Body of pancreas (tissue), 4 donors: ENCODE results near the gene PPP6R2. TPM values are rescaled to one million over a fixed set of nuclear protein-coding genes. Genes with fewer than 3 reads are reported as not detected.
"Not testable (repeated sequence)": the region's sequence is repeated elsewhere in the genome, so short reads cannot be mapped to it uniquely, and the experiment has no call there.

Experiments
- ATAC-seq: fragments of 150-250 bp; one replicate; pipeline ENCODE4 v1.9.1; 2016
- DNase-seq, 4 donors: peaks; one replicate each; pipeline ENCODE4 v3.0.0-alpha.2; 2019
- H3K27ac ChIP-seq, 4 donors: fragments of 200-600 bp; sonication (generic); 1 replicate in 3 of 4; 2 replicates in 1 of 4; pipeline versions ENCODE4 v1.5.1 to v1.6.1; 2016 to 2019; ENCODE audit warnings: mild to moderate bottlenecking in 1 of 4, mixed read lengths in 1 of 4, moderate library complexity in 1 of 4
- H3K27me3 ChIP-seq, 2 donors: fragments of 200-600 bp; sonication (generic); one replicate each; pipeline ENCODE4 v1.6.0; 2016; ENCODE audit warnings: mild to moderate bottlenecking in 1 of 2
- H3K36me3 ChIP-seq, 2 donors: fragments of 200-600 bp; sonication (generic); replicated peaks in 1 of 2; 2 replicates each; pipeline ENCODE4 v1.5.1; 2016; ENCODE audit warnings: low read depth in 2 of 2; ENCODE audit not compliant: insufficient read depth in 1 of 2
- H3K4me1 ChIP-seq: fragments of 200-600 bp; sonication (generic); one replicate; pipeline ENCODE4 v1.6.0; 2016
- H3K4me3 ChIP-seq, 2 donors: fragments of 200-600 bp; sonication (generic); 1 replicate in 1 of 2; 2 replicates in 1 of 2; pipeline ENCODE4 v1.5.1; 2016 to 2019
- H3K9me3 ChIP-seq, 3 donors: fragments of 200-600 bp; sonication (generic); 1 replicate in 2 of 3; 2 replicates in 1 of 3; pipeline ENCODE4 v1.5.1; 2016
- CTCF ChIP-seq, 7 experiments: fragments of 450-650 bp in 4 of 7; fragments of 200-600 bp in 3 of 7; sonication (generic) in 3 of 7; IDR thresholded peaks; one replicate each; pipeline ENCODE4 v1.5.1; 2016 to 2019; ENCODE audit warnings: antibody characterized with exemption in 7 of 7
- POLR2A ChIP-seq, 3 donors: fragments of 450-650 bp; IDR thresholded peaks; one replicate each; pipeline ENCODE4 v1.6.1; 2016; ENCODE audit warnings: antibody characterized with exemption in 3 of 3, mild to moderate bottlenecking in 2 of 3
- WGBS, 2 donors: methylation state at CpG; one replicate each; pipeline ENCODE4 v1.1.5; 2017; 5-methylcytosine and 5-hydroxymethylcytosine counted together
- intact Hi-C: fragments of 100-400 bp; cut with DNase I; formaldehyde crosslinking; loops from one replicate; pipeline ENCODE4 v1.15.1; 2023
- total RNA-seq, 2 donors: library from RNA; depleted of rRNA; stranded (reverse); fragments of >200 nt; gene quantifications; one replicate each; pipeline ENCODE4 v1.1.0, GENCODE V29; 2016

PPP6R2 gene
- total RNA-seq, 2 donors from 2014 or later: 48.8 to 53.4 TPM

DNA sequence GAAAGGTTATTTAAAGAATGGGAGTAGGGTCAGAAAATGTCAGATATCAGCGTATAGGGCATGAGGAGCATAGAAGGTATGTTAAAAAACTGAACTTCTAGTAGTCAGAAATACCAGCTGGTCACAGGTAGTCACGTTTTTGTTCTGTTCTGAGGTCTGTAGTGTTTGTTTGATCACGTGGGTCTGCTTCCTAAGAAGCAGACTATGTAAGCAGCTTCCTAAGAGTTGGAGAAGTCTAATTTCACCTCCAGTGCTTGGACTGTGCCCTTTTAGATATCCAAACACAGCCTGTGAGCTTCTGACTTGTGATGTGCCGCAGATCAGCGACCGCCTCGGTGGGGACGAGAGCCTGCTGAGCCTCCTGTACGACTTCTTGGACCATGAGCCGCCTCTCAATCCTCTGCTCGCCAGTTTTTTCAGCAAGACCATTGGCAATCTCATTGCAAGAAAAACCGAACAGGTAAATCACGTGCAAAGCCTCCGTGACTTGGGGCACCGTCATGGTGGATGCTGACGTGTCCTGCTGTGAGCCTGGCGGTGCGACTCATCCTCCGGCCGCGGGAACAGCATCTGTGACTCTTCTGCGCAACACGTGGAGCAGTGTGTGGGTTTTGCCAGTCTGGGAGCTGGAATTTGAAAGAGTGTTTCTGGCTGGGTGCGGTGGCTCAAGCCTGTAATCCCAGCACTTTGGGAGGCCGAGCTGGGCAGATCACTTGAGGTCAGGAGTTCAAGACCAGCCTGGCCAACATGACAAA lies 63.5 kb downstream of the PPP6R2 start:
- ATAC-seq (no peak), DNase-seq (no peak)
- Histone ChIP-seq H3K27me3 (no peaks in the 10 kb centered on the region), H3K9me3 (no peaks in the 10 kb centered on the region), H3K36me3 (peaks cover 0 to 11% of the 10 kb centered on the region in 2 donors), H3K27ac (no peak overlapping the region), H3K4me1 (peaks cover 18% of the 10 kb centered on the region), H3K4me3 (no peak overlapping the region)
- TF ChIP-seq POLR2A (IDR thresholded peaks at IDR 0.05): no peak
- TF ChIP-seq CTCF (IDR thresholded peaks at IDR 0.05): no peak
- intact Hi-C loops: no loop called here
- 93 to 96% methylated on average over 13 to 25 of the region's 25 CpGs for WGBS, 2 donors

DNA sequence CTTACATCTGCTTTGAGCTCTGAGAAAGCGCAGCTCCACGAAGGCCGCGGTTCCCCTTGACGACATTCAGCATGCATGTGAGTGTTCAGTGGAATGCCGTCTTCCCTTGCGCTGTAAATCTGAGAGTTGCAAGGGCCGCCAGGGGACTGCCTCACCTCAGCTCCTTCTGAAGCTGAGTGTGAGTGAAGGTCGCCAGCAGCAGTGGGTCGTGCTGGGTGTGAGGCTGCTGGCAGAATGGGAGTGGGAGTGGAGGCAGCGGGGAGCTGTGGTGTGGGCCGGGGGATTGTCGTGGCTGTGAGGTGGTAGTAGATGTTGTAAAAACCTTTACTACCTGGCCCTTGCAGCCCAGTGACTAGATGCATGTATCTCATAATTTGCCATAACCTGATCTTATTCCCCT lies 65.2 kb downstream of the PPP6R2 start:
- no peak for TF ChIP-seq POLR2A (IDR thresholded peaks at IDR 0.05)
- no peak for TF ChIP-seq CTCF (IDR thresholded peaks at IDR 0.05)
- ATAC-seq (no peak), DNase-seq (no peak)
- Histone ChIP-seq H3K27ac (no peak overlapping the region), H3K9me3 (no peaks in the 10 kb centered on the region), H3K4me3 (no peak overlapping the region), H3K27me3 (no peaks in the 10 kb centered on the region), H3K36me3 (peaks cover 0 to 11% of the 10 kb centered on the region in 2 donors), H3K4me1 (peaks cover 16% of the 10 kb centered on the region)
- 92 to 94% methylated on average over 13 of the region's 13 CpGs for WGBS, 2 donors
- intact Hi-C loops: no loop called here

DNA sequence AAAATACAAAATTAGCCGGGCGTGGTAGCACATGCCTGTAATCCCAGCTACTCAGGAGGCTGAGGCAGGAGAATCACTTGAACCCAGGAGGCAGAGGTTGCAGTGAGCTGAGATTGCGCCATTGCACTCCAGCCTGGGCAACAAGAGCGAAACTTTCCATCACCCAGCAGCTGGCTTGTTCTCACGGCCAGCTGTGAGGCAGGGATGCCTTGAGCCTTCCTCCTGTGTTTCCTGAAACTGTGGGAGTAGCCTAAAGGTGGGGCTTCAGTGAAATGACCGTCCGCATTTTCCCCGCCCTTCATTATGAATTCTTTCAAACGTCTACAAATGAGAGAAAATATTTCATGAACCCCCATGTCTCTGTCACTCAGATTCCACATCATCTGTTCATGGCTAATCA lies 65.8 kb downstream of the PPP6R2 start:
- peaks cover 0 to 13% of the 10 kb centered on the region in 2 donors for H3K36me3 ChIP-seq
- intact Hi-C loops, H3K4me3 ChIP-seq, H3K27ac ChIP-seq, H3K27me3 ChIP-seq, H3K9me3 ChIP-seq, H3K4me1 ChIP-seq: not testable (repeated sequence)
- ATAC-seq: peak; percentile 24
- 56 to 66% methylated on average over 8 to 9 of the region's 9 CpGs for WGBS, 2 donors
- peak in 3 of 4 donors; percentile 34 to 63 (median 56) for DNase-seq

DNA sequence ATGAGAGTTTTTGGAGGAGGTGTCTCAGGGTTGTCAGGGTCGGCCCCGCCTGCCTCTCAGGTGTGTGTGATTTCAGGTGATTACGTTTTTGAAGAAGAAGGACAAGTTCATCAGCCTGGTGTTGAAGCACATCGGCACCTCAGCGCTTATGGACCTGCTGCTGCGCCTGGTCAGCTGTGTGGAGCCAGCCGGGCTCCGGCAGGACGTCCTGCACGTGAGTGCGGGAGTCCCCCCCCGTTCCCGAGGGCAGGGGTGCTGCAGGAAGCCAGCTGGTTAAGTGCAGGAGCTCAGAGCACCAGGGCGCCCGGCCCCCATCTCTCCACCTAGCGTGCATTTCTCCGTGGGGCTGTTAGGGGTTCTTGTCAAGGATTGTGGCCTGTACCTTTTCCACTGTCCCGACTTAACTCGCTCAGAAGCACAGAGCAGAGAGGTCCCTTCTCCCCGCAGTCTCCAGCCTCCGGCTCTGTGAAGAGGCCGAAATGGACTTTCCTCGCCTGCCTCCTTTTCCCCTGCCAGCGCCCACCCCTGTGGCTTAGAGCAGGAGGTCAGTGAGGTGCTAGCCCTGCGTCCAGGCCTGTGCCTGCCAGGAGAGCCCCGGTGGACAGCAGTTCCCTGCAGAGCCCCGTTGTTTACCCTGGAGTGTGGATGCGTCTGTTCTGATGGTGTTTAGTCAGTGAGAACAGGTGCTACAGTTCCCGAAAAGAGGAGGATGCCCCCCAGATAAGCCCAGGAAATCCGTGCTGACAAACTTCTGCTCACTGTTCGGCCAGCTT lies 71.5 kb downstream of the PPP6R2 start:
- ATAC-seq (no peak), DNase-seq (no peak)
- H3K4me1 ChIP-seq: no peaks in the 10 kb centered on the region
- H3K4me3 ChIP-seq: no peak overlapping the region
- no peak for TF ChIP-seq CTCF (IDR thresholded peaks at IDR 0.05)
- TF ChIP-seq POLR2A (IDR thresholded peaks at IDR 0.05): no peak
- WGBS, 2 donors: 85 to 89% methylated on average over 12 to 30 of the region's 31 CpGs
- H3K27ac ChIP-seq: no peak overlapping the region
- H3K27me3 ChIP-seq: no peaks in the 10 kb centered on the region
- peaks cover 13 to 31% of the 10 kb centered on the region in 2 donors for H3K36me3 ChIP-seq
- H3K9me3 ChIP-seq: no peaks in the 10 kb centered on the region
- intact Hi-C loops: no loop called here

GRCh38 chr22:50415426-50415825 lies 72.3 kb downstream of the PPP6R2 start:
- 75 to 89% methylated on average over 4 to 12 of the region's 12 CpGs for WGBS, 2 donors
- peaks cover 17 to 38% of the 10 kb centered on the region in 2 donors for H3K36me3 ChIP-seq
- no peaks in the 10 kb centered on the region for H3K9me3 ChIP-seq
- no peaks in the 10 kb centered on the region for H3K4me1 ChIP-seq
- TF ChIP-seq CTCF (IDR thresholded peaks at IDR 0.05): no peak
- TF ChIP-seq POLR2A (IDR thresholded peaks at IDR 0.05): no peak
- H3K4me3 ChIP-seq: no peak overlapping the region
- H3K27me3 ChIP-seq: no peaks in the 10 kb centered on the region
- intact Hi-C loops: no loop called here
- DNase-seq (no peak), ATAC-seq (no peak)
- H3K27ac ChIP-seq: no peak overlapping the region
